Endothelial cell of umbilical vein (primary cell): ENCODE measurements around the gene NUP107. TPM values are rescaled to one million over a fixed set of nuclear protein-coding genes. Genes with fewer than 3 reads are reported as not detected.

Source experiments
- BruUV-seq: library from RNA; stranded (reverse); fragments of 400-500 nt; replicated peaks from 2 replicates; lab custom pipeline; 2021; lab: Mats Ljungman, UMichigan
- CTCF ChIA-PET: fragments of 300-600, 350-600 bp; sonication (Branson Sonifier 250); formaldehyde crosslinking; loops from one replicate; lab custom pipeline; 2021; ENCODE audit warnings: antibody characterized with exemption, inconsistent platforms; lab: Charles Lee
- POLR2A ChIA-PET: fragments of 300-600, 350-600 bp; sonication (Branson Sonifier 250); formaldehyde crosslinking; loops from one replicate; lab custom pipeline; 2021; ENCODE audit warnings: antibody characterized with exemption, inconsistent platforms; lab: Charles Lee
- DNase-seq: peaks from one replicate; pipeline ENCODE4 v3.0.0-alpha.2; 2011; ENCODE audit warnings: low read depth, low spot score
- FAIRE-seq: peaks from 2 replicates; lab custom pipeline; 2011; peaks lifted over from hg19 to GRCh38; lab: Jason Lieb, UNC
- H2AFZ ChIP-seq: 2 replicates; pipeline ENCODE4 v1.6.0; 2012; ENCODE audit warnings: low read depth, low read length, control low read depth, inconsistent platforms
- H3K27ac ChIP-seq: 2 replicates; pipeline ENCODE4 v1.5.1; 2011; ENCODE audit warnings: low read depth, mild to moderate bottlenecking, control low read depth, low read length, moderate library complexity; ENCODE audit not compliant: insufficient read depth
- H3K27me3 ChIP-seq, 2 experiments: 2 replicates each; pipeline versions ENCODE4 v1.6.0 to v1.6.1; 2011; ENCODE audit warnings: low read length in 2 of 2, mixed read lengths in 1 of 2; ENCODE audit not compliant: control insufficient read depth in 2 of 2, insufficient read depth in 2 of 2
- H3K36me3 ChIP-seq, 2 experiments: 2 replicates in 1 of 2; 3 replicates in 1 of 2; pipeline ENCODE4 v1.5.1; 2011; ENCODE audit warnings: low read length in 2 of 2, mild to moderate bottlenecking in 1 of 2, moderate library complexity in 1 of 2; ENCODE audit not compliant: control insufficient read depth in 2 of 2, insufficient read depth in 2 of 2; ENCODE audit errors: extremely low read depth in 1 of 2
- H3K4me1 ChIP-seq: 3 replicates; pipeline ENCODE4 v1.5.1; 2011; ENCODE audit warnings: mild to moderate bottlenecking, low read length; ENCODE audit not compliant: control insufficient read depth, insufficient read depth; ENCODE audit errors: extremely low read depth
- H3K4me2 ChIP-seq: 2 replicates; pipeline ENCODE4 v1.6.1; 2011; ENCODE audit warnings: low read length, control low read depth, mixed read lengths; ENCODE audit not compliant: insufficient read depth
- H3K4me3 ChIP-seq, 3 experiments: fragments of 200-600 bp in 1 of 3; sonication (generic), shearing (Covaris generic) in 1 of 3; replicated peaks in 1 of 3; 2 replicates each; pipeline ENCODE4 v1.5.1; 2011 to 2016; ENCODE audit warnings: control low read depth in 3 of 3, low read length in 3 of 3, mild to moderate bottlenecking in 2 of 3, inconsistent platforms in 1 of 3, low read depth in 1 of 3, moderate library complexity in 1 of 3; ENCODE audit not compliant: insufficient read depth in 1 of 3
- H3K79me2 ChIP-seq: 2 replicates; pipeline ENCODE4 v1.6.0; 2012; ENCODE audit warnings: low read length, inconsistent platforms; ENCODE audit not compliant: control insufficient read depth, insufficient read depth
- H3K9ac ChIP-seq: replicated peaks from 2 replicates; pipeline ENCODE3; 2011; ENCODE audit warnings: low read length, control low read depth; ENCODE audit not compliant: insufficient read depth; ENCODE audit errors: extremely low read depth
- H3K9me1 ChIP-seq: replicated peaks from 3 replicates; pipeline ENCODE4 v1.6.0; 2011; ENCODE audit warnings: mild to moderate bottlenecking, low read length; ENCODE audit not compliant: control insufficient read depth, insufficient read depth; ENCODE audit errors: extremely low read depth
- H3K9me3 ChIP-seq: replicated peaks from 2 replicates; pipeline ENCODE4 v1.5.1; 2012; ENCODE audit warnings: low read length, inconsistent platforms; ENCODE audit not compliant: control insufficient read depth, insufficient read depth
- H4K20me1 ChIP-seq: replicated peaks from 2 replicates; pipeline ENCODE3; 2011; ENCODE audit warnings: mild to moderate bottlenecking, low read length; ENCODE audit not compliant: control insufficient read depth, insufficient read depth; ENCODE audit errors: extremely low read depth
- EZH2 ChIP-seq: IDR thresholded peaks from 2 replicates; pipeline ENCODE4 v1.6.1; 2012; ENCODE audit warnings: borderline replicate concordance, low read depth, mild to moderate bottlenecking, moderate library complexity, low read length, inconsistent platforms; ENCODE audit not compliant: severe bottlenecking
- FOS ChIP-seq: IDR thresholded peaks from 2 replicates; pipeline ENCODE4 v1.6.1; 2011; ENCODE audit warnings: mild to moderate bottlenecking, low read length, moderate library complexity, borderline replicate concordance; ENCODE audit not compliant: insufficient read depth
- GATA2 ChIP-seq: IDR thresholded peaks from 2 replicates; pipeline ENCODE4 v1.7.0; 2011; ENCODE audit warnings: low read depth, mild to moderate bottlenecking, moderate library complexity, mixed read lengths, low read length; ENCODE audit not compliant: insufficient read length, insufficient read depth
- JUN ChIP-seq: IDR thresholded peaks from 2 replicates; pipeline ENCODE4 v1.6.1; 2011; ENCODE audit warnings: borderline replicate concordance, low read depth; ENCODE audit not compliant: insufficient read length, insufficient read depth
- MYC ChIP-seq: IDR thresholded peaks from one replicate; pipeline ENCODE4 v1.6.1; 2011; ENCODE audit warnings: mild to moderate bottlenecking, low read depth, low read length
- POLR2A ChIP-seq: IDR thresholded peaks from 2 replicates; pipeline ENCODE4 v1.6.1; 2012; ENCODE audit warnings: low read depth, mild to moderate bottlenecking, control low read depth, low read length
- POLR2AphosphoS5 ChIP-seq: IDR thresholded peaks from 2 replicates; pipeline ENCODE4 v1.6.1; 2012; ENCODE audit warnings: low read depth, mild to moderate bottlenecking, control low read depth, low read length, moderate library complexity; ENCODE audit not compliant: insufficient read depth
- dilution Hi-C: fragments of 300-500 bp; cut with MboI; formaldehyde crosslinking; loops from one replicate; pipeline ENCODE4 v1.15.0; 2019; ENCODE audit warnings: low sequenced_read_pairs; ENCODE audit not compliant: extremely low pct_ligation_motif_present
- intact Hi-C: fragments of 100-400 bp; cut with micrococcal nuclease; formaldehyde crosslinking; loops from one replicate; pipeline ENCODE4 v1.10.0; 2022
- polyA plus RNA-seq, 4 experiments: library from polyadenylated mRNA; depleted of rRNA in 3 of 4; stranded (reverse) in 3 of 4; unstranded in 1 of 4; fragments of >200 nt; gene quantifications; 2 replicates each; pipeline versions ENCODE4 v1.2.1 to v1.2.3, GENCODE V29; 2011 to 2012; ENCODE audit warnings: missing spikeins in 1 of 4
- total RNA-seq: library from RNA; stranded (reverse); gene quantifications from 2 replicates; pipeline ENCODE4 v1.2.3, GENCODE V29; 2021
- TF ChIP-seq, protein P1 (sequence below), 2 donors: IDR thresholded peaks; 1 replicate in 1 of 2; 2 replicates in 1 of 2; pipeline ENCODE4 v1.5.1; 2011; ENCODE audit warnings: low read length in 2 of 2, mild to moderate bottlenecking in 2 of 2, moderate library complexity in 2 of 2, control low read depth in 1 of 2, inconsistent platforms in 1 of 2, low read depth in 1 of 2; ENCODE audit not compliant: insufficient read depth in 1 of 2; ENCODE audit errors: extremely low read depth in 1 of 2
- TF ChIP-seq, protein P2 (sequence below): IDR thresholded peaks from 2 replicates; pipeline ENCODE4 v1.6.1; 2011; ENCODE audit not compliant: insufficient read depth, insufficient read length

NUP107 gene
- total and polyA plus RNA-seq, 2 donors (not counting 3 experiments of a cell fraction or from before 2014, with no cell fraction given): 24.0 to 78.7 TPM

DNA sequence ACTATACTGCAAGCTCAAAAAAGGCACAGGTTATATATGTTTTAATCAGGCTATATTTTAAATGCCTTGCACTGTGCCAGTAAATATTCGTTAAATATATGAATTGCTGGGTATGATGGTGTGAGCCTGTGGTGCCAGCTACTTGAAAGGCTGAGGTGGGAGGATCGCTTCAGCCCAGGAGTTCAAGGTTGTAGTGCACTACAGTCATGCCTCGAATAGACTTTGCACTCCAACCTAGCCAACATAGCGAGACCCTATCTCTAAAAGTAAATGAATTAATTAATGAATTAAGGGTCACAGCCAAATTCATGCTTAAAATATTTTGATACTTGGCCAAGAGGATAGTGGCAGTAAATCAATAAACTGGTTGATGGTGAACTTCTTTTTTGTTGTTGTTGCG is 99.0 kb downstream of the NUP107 start:
- ChIA-PET CTCF (interaction anchor here (0.8 to 1.3 kb wide), 4 partner anchors 15 to 565 kb away, joined by 3 to 6 read pairs (median 4); partner anchors contain the start of gene MDM2), POLR2A (no interaction called here)
- H4K20me1 ChIP-seq: no peaks in the 10 kb centered on the region
- no peak for DNase-seq
- FAIRE-seq: no peak
- BruUV-seq: no TSS peak
- no peak overlapping the region for H3K27ac ChIP-seq
- no peak overlapping the region for H3K9ac ChIP-seq
- H3K4me3 ChIP-seq: no peak overlapping the region
- no peak overlapping the region for H2AFZ ChIP-seq
- H3K4me2 ChIP-seq: no peak overlapping the region
- H3K27me3 ChIP-seq: no peaks in the 10 kb centered on the region
- intact Hi-C loops: no loop called here
- H3K79me2 ChIP-seq: no peaks in the 10 kb centered on the region
- dilution Hi-C loops: no loop called here
- no peaks in the 10 kb centered on the region for H3K9me3 ChIP-seq
- H3K9me1 ChIP-seq: no peaks in the 10 kb centered on the region
- no peaks in the 10 kb centered on the region for H3K36me3 ChIP-seq
- peaks cover 18% of the 10 kb centered on the region for H3K4me1 ChIP-seq
- TF ChIP-seq MYC: no peak
- no peak for TF ChIP-seq FOS
- TF ChIP-seq JUN: no peak
- TF ChIP-seq, protein P1, sequence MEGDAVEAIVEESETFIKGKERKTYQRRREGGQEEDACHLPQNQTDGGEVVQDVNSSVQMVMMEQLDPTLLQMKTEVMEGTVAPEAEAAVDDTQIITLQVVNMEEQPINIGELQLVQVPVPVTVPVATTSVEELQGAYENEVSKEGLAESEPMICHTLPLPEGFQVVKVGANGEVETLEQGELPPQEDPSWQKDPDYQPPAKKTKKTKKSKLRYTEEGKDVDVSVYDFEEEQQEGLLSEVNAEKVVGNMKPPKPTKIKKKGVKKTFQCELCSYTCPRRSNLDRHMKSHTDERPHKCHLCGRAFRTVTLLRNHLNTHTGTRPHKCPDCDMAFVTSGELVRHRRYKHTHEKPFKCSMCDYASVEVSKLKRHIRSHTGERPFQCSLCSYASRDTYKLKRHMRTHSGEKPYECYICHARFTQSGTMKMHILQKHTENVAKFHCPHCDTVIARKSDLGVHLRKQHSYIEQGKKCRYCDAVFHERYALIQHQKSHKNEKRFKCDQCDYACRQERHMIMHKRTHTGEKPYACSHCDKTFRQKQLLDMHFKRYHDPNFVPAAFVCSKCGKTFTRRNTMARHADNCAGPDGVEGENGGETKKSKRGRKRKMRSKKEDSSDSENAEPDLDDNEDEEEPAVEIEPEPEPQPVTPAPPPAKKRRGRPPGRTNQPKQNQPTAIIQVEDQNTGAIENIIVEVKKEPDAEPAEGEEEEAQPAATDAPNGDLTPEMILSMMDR (IDR thresholded peaks at IDR 0.05; ENCODE audit: extremely low read depth in 1 of 2, insufficient read depth in 1 of 2, low read depth in 1 of 2, low read length in 2 of 2): no peak
- TF ChIP-seq, protein P2, sequence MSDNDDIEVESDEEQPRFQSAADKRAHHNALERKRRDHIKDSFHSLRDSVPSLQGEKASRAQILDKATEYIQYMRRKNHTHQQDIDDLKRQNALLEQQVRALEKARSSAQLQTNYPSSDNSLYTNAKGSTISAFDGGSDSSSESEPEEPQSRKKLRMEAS: no peak
- no peak for TF ChIP-seq EZH2
- no peak for TF ChIP-seq POLR2A
- no peak for TF ChIP-seq GATA2
- TF ChIP-seq POLR2AphosphoS5: no peak
